ENCODE measurements around the gene TSG101.

The TSG101 gene

GRCh38 chr11:18526521-18527296, at the start of gene TSG101:
Gene TSG101 (minus strand): TSS chr11:18526942. CDS start chr11:18526816, 126 bp downstream.
- DNase-seq, result peak; percentile 36

- DNase-seq, result no peak
Observed at GRCh38 chr11:18575361-18575760, 48.6 kb upstream of the TSG101 start.

GRCh38 chr11:18567081-18567480, 40.3 kb upstream of the TSG101 start:
- DNase-seq, result no peak

GRCh38 chr11:18566406-18566805, 39.7 kb upstream of the TSG101 start:
- no peak for DNase-seq

- no peak for DNase-seq
Observed at GRCh38 chr11:18564149-18564548, 37.4 kb upstream of the TSG101 start.

- DNase-seq, result no peak
Observed at GRCh38 chr11:18563090-18563730, 36.5 kb upstream of the TSG101 start.

GRCh38 chr11:18548001-18548400, 21.3 kb upstream of the TSG101 start:
- no peak for DNase-seq

- no peak for DNase-seq
Observed at GRCh38 chr11:18540207-18541009, 13.7 kb upstream of the TSG101 start.

GRCh38 chr11:18536209-18536608, 9.5 kb upstream of the TSG101 start:
- no peak for DNase-seq

GRCh38 chr11:18534245-18534644, 7.5 kb upstream of the TSG101 start:
- DNase-seq, result no peak

GRCh38 chr11:18533365-18533764, 6.6 kb upstream of the TSG101 start:
- DNase-seq, result no peak

GRCh38 chr11:18527512-18527911, 770 bp upstream of the TSG101 start:
- no peak for DNase-seq

- DNase-seq, result no peak
Observed at GRCh38 chr11:18526130-18526520, 617 bp downstream of the TSG101 start.

GRCh38 chr11:18524248-18524647, 2.5 kb downstream of the TSG101 start:
- DNase-seq, result no peak

- no peak for DNase-seq
Observed at GRCh38 chr11:18523084-18523483, 3.7 kb downstream of the TSG101 start.

- no peak for DNase-seq
Observed at GRCh38 chr11:18522388-18522787, 4.4 kb downstream of the TSG101 start.

GRCh38 chr11:18521122-18521521, 5.6 kb downstream of the TSG101 start:
- DNase-seq, result no peak

GRCh38 chr11:18502352-18502751, 24.4 kb downstream of the TSG101 start:
- no peak for DNase-seq

- DNase-seq, result no peak
Observed at GRCh38 chr11:18501629-18502028, 25.1 kb downstream of the TSG101 start.

- DNase-seq, result no peak
Observed at GRCh38 chr11:18498039-18498438, 28.7 kb downstream of the TSG101 start.

GRCh38 chr11:18495703-18496102, 31.0 kb downstream of the TSG101 start:
- no peak for DNase-seq

- DNase-seq, result no peak
Observed at GRCh38 chr11:18495271-18495670, 31.5 kb downstream of the TSG101 start.

- no peak for DNase-seq
Observed at GRCh38 chr11:18493310-18493709, 33.4 kb downstream of the TSG101 start.

GRCh38 chr11:18492888-18493287, 33.9 kb downstream of the TSG101 start:
- DNase-seq, result no peak

Measured in GOT3 (cell line).